Parathyroid adenoma (tissue), 2 donors: Measurements from ENCODE around the gene IKZF1.

Experiments
- H2AFZ ChIP-seq: fragments of 300-600 bp; sonication (generic); one replicate; pipeline ENCODE4 v1.7.0; 2017; ENCODE audit warnings: antibody characterized with exemption, mild to moderate bottlenecking
- H3K27ac ChIP-seq: fragments of 300-600 bp; sonication (generic); one replicate; pipeline ENCODE4 v1.7.0; 2017
- H3K27me3 ChIP-seq: fragments of 300-600 bp; sonication (generic); one replicate; pipeline ENCODE4 v1.7.0; 2017; ENCODE audit warnings: low read length; ENCODE audit not compliant: control insufficient read depth, insufficient read depth
- H3K36me3 ChIP-seq: fragments of 300-600 bp; sonication (generic); one replicate; pipeline ENCODE4 v1.7.0; 2017; ENCODE audit warnings: low read length; ENCODE audit not compliant: control insufficient read depth, insufficient read depth
- H3K4me1 ChIP-seq: fragments of 300-600 bp; sonication (generic); one replicate; pipeline ENCODE4 v1.7.0; 2017; ENCODE audit warnings: control low read depth
- H3K4me2 ChIP-seq: fragments of 300-600 bp; sonication (generic); one replicate; pipeline ENCODE4 v1.7.0; 2017; ENCODE audit warnings: low read length
- H3K4me3 ChIP-seq: fragments of 300-600 bp; sonication (generic); one replicate; pipeline ENCODE4 v1.7.0; 2017; ENCODE audit warnings: low read depth, low read length
- H3K79me2 ChIP-seq: fragments of 300-600 bp; sonication (generic); one replicate; pipeline ENCODE4 v1.7.0; 2017; ENCODE audit warnings: control low read depth
- H3K9ac ChIP-seq: fragments of 300-600 bp; sonication (generic); one replicate; pipeline ENCODE4 v1.7.0; 2017; ENCODE audit warnings: mild to moderate bottlenecking
- H3K9me3 ChIP-seq: fragments of 300-600 bp; sonication (generic); one replicate; pipeline ENCODE4 v1.7.0; 2017; ENCODE audit warnings: low read length; ENCODE audit not compliant: control insufficient read depth
- CTCF ChIP-seq: fragments of 300-600 bp; sonication (generic); IDR thresholded peaks from one replicate; pipeline ENCODE4 v1.7.0; 2017; ENCODE audit warnings: antibody characterized with exemption, mild to moderate bottlenecking
- donor health status: primary hyperparathyroidism.

The IKZF1 gene

GRCh38 chr7:50449501-50449880 lies 145.0 kb downstream of the IKZF1 start:
- no peak for TF ChIP-seq CTCF
- H3K79me2 ChIP-seq = peaks cover 3% of the 10 kb centered on the region
- no peaks in the 10 kb centered on the region for H3K9me3 ChIP-seq
- no peaks in the 10 kb centered on the region for H3K4me1 ChIP-seq
- H3K36me3 ChIP-seq = no peaks in the 10 kb centered on the region
- peak overlapping the region; percentile 72 for H3K9ac ChIP-seq
- peak overlapping the region; percentile 99 for H2AFZ ChIP-seq
- H3K4me2 ChIP-seq = peak overlapping the region; percentile 72
- H3K27me3 ChIP-seq = no peaks in the 10 kb centered on the region
- peak overlapping the region; percentile 61 for H3K4me3 ChIP-seq
- H3K27ac ChIP-seq = no peak overlapping the region

GRCh38 chr7:50449881-50450589 lies 145.5 kb downstream of the IKZF1 start, which contains the start of gene FIGNL1:
Gene FIGNL1 (minus strand): TSS chr7:50450350. CDS start chr7:50447287, 3,063 bp downstream.
- Histone ChIP-seq H3K4me1 (no peaks in the 10 kb centered on the region), H3K36me3 (no peaks in the 10 kb centered on the region), H3K4me2 (peak within 1 kb of the TSS; percentile 72), H3K9me3 (no peaks in the 10 kb centered on the region), H3K27ac (peak within 1 kb of the TSS; percentile 84), H2AFZ (peak within 1 kb of the TSS; percentile 99), H3K4me3 (peak within 1 kb of the TSS; percentile 61), H3K27me3 (no peaks in the 10 kb centered on the region), H3K9ac (peak within 1 kb of the TSS; percentile 72), H3K79me2 (peaks cover 3% of the 10 kb centered on the region)
- no peak for TF ChIP-seq CTCF

GRCh38 chr7:50450590-50451032 lies 146.1 kb downstream of the IKZF1 start:
- no peaks in the 10 kb centered on the region for H3K4me1 ChIP-seq
- H3K9me3 ChIP-seq = no peaks in the 10 kb centered on the region
- peak overlapping the region; percentile 72 for H3K9ac ChIP-seq
- TF ChIP-seq CTCF = no peak
- peak overlapping the region; percentile 99 for H2AFZ ChIP-seq
- H3K4me3 ChIP-seq = peak overlapping the region; percentile 61
- H3K36me3 ChIP-seq = no peaks in the 10 kb centered on the region
- H3K79me2 ChIP-seq = peaks cover 3% of the 10 kb centered on the region
- peak overlapping the region; percentile 72 for H3K4me2 ChIP-seq
- no peaks in the 10 kb centered on the region for H3K27me3 ChIP-seq
- H3K27ac ChIP-seq = peak overlapping the region; percentile 84
